ENCODE data around the gene IGLL1.

The IGLL1 gene

DNA sequence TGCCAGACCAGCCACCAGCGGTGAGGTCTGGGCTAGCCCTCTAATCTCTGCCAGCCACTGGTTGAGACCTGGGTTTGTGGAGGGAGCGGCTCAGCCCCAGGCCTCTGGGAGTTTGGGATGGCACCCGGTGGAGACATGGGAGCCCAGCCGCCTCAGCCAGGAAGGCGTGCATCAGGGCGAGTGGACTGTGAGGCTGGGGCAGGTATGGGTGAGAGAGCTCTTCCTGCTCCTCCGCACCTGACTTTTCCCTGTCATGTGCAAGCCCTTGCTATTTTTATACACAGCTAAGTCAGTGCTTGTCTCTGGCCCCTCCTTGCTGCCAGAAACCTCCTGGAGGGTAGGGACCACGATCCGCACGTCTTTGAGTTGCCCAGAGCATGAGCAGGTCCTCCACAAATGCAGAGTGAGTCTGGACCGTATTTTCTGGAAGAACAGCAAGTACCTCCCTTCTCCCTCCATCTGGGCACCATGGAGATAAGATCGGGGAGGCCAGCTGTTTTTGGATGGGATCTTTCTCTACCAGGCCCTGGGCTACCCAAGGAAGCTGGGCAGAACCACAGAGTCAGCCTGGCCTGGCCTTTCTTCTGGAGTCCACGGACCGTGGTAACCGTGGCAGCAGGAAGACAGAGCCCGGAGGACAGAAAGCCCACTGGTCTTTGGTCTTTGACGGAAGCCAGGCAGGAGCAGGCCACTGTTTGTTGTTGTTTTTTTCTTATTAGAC lies 53.3 kb downstream of the IGLL1 start:
- DNase-seq: no peak

DNA sequence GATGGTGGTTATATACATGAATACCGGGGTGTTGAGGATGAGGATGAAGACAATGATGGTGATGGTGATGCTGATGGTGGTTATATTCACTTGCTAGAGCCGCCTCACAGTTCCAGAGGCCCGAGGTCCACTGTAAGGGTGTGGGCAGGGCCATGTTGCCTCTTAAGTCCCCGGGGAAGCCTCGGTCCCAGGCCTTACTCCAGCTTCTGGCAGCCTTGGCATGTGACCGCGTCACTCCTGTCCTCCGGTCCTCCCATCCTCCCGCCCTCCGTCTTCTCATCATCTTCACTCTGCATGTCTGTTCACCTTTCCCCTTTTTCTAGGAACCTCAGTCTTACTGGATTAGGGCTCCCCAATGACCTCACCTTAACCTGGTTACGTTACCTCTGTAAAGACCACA lies 54.6 kb downstream of the IGLL1 start:
- DNase-seq: no peak

DNA sequence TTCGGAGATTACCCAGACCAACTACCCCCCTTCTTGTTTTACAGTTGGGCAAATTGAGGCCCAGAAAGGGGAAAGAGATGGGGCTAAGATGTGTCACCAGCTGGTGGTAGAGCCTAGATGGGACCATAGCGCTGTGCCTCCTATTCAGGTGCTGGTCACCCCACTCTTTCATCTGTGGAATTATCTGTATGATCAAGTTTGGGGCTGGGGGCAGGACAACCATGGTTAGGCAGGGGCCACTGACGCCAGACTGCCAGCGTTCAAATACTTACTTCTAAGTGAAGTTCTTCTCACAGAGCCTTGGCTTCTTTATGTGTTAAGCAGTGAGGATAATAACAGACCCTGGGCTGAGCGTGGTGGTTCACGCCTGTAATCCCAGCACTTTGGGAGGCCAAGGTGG lies 55.9 kb downstream of the IGLL1 start:
- no peak for DNase-seq

DNA sequence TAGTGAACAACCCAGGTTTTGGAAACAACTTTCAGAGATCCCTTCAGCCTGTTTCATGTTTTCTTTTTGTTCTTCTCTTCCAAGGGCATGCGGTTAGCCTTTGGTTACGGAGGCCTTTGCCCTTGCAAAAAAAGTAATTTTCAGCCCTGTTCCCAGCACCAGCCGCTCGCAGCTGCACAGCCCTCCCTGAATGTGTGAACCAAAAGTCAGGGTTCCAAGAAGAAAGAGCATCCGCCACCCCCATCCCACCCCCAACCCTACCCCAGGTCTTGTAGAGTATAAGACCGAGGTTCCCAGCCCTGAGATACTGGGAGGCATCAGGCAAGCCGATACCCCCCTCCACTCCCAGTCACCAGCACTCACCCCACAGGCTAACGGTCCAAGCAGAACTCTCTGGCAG lies 56.4 kb downstream of the IGLL1 start:
- DNase-seq: no peak

All from NCI-H187 treated with DMSO at 0.1 percent for 48 hours (cell line).